ENCODE data around the gene ADRA2A. TPM values are rescaled to one million over a fixed set of nuclear protein-coding genes. Genes with fewer than 3 reads are reported as not detected.

Gene ADRA2A
- total RNA-seq, 2 donors from 2014 or later: 1.9 TPM; not detected in 1

DNA sequence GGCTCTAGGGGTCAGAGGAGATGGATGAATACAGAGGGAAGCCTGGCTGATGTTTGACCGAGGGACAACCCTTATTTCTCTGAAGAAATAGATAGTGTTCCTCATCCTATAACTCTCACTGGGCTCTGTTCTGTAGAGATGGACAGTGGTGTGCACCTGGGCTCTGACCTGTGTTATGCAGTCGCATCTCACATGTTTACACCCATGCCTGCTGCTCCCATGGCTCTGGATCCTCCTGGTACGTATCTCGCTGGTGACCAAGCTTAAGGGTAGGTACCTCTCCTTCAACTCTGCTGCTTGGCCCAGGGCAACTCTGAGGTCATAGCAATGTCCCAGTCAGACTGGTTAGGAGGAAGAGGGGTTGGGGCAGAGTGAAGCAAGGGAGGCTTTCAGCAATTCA lies 42.8 kb downstream of the ADRA2A start:
- ATAC-seq (no peak), DNase-seq (no peak)
- no peaks in the 10 kb centered on the region for H3K9me3 ChIP-seq (ENCODE audit: control insufficient read depth, low read length, poor library complexity, severe bottlenecking)
- peaks cover 3% of the 10 kb centered on the region for H3K4me1 Mint-ChIP-seq
- peaks cover 31% of the 10 kb centered on the region for H3K27me3 Mint-ChIP-seq
- no peaks in the 10 kb centered on the region for H3K36me3 Mint-ChIP-seq (ENCODE audit: low read depth)
- H3K4me3 Mint-ChIP-seq: no peak overlapping the region
- H3K27ac Mint-ChIP-seq: no peak overlapping the region

DNA sequence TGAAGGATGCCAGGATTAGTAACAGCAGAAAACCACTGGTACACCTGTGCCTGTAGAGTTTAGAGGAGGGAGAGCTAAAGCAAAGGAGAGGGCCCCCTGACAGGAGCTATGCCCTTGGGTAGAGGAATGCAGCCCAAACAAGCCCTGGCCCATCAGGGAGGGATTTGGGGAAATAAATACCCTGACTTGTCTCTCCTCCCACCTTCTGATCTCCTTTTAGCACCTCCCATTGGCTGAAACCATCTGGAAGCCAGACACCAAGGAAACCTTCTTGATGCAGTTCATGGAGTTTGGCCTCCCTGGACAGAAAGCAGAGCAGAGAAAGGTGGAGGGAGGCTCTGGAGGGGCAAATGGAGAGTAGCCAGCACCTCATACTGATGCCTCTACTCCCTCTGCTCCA lies 45.3 kb downstream of the ADRA2A start:
- no peak overlapping the region for H3K27ac Mint-ChIP-seq
- H3K27me3 Mint-ChIP-seq: peaks cover 32% of the 10 kb centered on the region
- H3K4me1 Mint-ChIP-seq: no peaks in the 10 kb centered on the region
- DNase-seq (no peak), ATAC-seq (no peak)
- no peak overlapping the region for H3K4me3 Mint-ChIP-seq
- H3K9me3 ChIP-seq (ENCODE audit: control insufficient read depth, low read length, poor library complexity, severe bottlenecking): no peaks in the 10 kb centered on the region
- no peaks in the 10 kb centered on the region for H3K36me3 Mint-ChIP-seq (ENCODE audit: low read depth)

DNA sequence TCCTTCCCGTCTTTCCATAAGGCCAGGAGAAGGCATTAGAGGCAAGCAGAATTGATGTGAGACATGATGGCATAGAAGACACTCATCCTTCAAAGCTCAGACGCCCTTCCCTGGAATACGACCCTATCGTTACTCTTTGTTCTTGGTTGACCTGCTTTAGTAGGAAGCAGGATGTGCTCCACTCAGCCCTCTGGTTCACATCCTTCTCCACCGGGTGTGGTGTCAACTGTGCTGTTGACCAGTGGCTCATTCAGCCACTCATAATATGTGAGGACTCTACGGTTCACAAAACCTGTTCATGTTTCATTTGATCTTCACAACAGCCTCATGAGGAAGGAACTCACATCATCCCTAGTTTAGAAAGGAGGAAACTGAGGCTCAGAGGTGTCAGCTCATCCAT lies 47.1 kb downstream of the ADRA2A start:
- H3K27me3 Mint-ChIP-seq: peaks cover 38% of the 10 kb centered on the region
- ATAC-seq (no peak), DNase-seq (no peak)
- no peaks in the 10 kb centered on the region for H3K9me3 ChIP-seq (ENCODE audit: control insufficient read depth, low read length, poor library complexity, severe bottlenecking)
- H3K4me1 Mint-ChIP-seq: no peaks in the 10 kb centered on the region
- H3K27ac Mint-ChIP-seq: no peak overlapping the region
- no peak overlapping the region for H3K4me3 Mint-ChIP-seq
- no peaks in the 10 kb centered on the region for H3K36me3 Mint-ChIP-seq (ENCODE audit: low read depth)

DNA sequence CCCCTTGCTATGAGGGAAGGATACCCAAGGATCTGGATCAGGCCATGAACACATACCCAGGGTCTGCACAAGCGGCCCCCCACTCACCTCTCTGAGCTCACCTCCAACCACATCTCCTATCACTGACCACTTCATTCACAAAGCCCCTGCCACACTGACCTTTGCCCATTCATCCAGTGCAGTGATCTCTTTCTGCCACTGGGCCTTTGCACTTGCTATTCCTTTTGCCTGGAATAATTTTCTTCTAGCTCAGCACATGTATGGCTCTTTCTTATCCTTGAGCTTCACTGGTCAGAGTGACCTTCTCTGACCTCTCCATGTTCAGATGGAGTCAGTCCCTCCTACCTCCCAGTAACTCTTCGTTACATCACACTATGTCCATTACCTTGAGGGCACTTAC lies 48.3 kb downstream of the ADRA2A start:
- no peak overlapping the region for H3K4me3 Mint-ChIP-seq
- no peaks in the 10 kb centered on the region for H3K36me3 Mint-ChIP-seq (ENCODE audit: low read depth)
- DNase-seq (no peak), ATAC-seq (no peak)
- H3K27ac Mint-ChIP-seq: no peak overlapping the region
- H3K27me3 Mint-ChIP-seq: peaks cover 49% of the 10 kb centered on the region
- no peaks in the 10 kb centered on the region for H3K9me3 ChIP-seq (ENCODE audit: control insufficient read depth, low read length, poor library complexity, severe bottlenecking)
- H3K4me1 Mint-ChIP-seq: no peaks in the 10 kb centered on the region

DNA sequence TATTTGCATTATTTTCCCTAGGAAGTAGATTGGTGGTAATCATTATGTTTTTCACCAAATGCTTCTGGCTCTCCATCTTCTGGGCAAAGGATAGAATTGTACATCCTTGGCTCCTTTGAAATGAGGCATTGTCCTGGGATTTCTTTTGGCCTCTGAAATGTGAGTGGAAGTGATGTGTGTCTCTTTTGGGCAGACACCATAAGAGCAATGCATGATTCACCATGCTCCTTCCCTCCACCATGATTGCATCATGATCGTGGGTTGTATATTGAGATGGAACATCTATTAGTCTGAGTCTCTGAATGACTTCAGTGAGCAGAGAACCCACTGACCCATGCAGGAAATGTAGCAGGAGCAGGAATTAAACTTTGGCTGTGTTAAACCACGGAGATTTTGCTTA lies 49.2 kb downstream of the ADRA2A start:
- Mint-ChIP-seq H3K36me3 (ENCODE audit: low read depth) (no peaks in the 10 kb centered on the region), H3K4me3 (no peak overlapping the region), H3K4me1 (no peaks in the 10 kb centered on the region), H3K27me3 (peaks cover 49% of the 10 kb centered on the region), H3K27ac (no peak overlapping the region)
- ATAC-seq (no peak), DNase-seq (no peak)
- H3K9me3 ChIP-seq (ENCODE audit: control insufficient read depth, low read length, poor library complexity, severe bottlenecking): no peaks in the 10 kb centered on the region

DNA sequence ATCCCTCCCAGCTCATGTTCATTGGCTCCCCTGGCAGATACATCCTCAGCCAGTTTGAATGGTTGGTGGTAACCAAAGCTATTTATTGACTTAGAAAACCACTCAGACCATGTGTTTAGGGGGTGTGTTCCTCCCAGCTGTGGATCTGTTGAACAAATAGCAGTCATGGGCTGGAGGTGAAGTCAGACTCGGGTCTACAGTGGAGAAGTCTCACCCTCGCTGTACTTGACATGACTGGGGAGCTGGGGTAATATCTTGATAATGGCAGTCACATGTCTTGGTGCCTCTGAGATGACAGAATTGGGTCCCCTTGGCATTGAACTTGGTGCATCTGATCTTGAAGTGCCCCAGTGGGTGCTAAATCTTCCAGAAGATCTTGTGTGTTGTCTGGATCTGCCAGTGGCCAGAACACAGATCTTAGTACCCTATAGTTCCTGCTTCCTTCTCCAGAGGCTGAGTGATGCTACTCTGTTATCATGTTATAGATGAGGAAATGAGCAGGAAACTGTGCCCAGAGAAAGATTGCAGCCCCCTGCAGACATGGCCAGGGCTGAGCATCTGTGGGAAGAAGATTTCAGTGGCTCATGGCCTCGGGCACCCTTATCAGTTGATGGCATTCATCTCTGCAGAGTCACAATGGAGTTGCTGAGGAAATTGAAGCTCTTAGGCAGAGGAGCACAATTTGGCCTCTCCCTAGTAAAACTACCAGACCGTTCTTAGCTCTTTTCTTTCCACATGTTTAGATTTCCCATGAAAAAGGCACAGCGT lies 50.4 kb downstream of the ADRA2A start:
- ATAC-seq: no peak
- Mint-ChIP-seq H3K4me1 (no peaks in the 10 kb centered on the region), H3K27me3 (peaks cover 49% of the 10 kb centered on the region)

DNA sequence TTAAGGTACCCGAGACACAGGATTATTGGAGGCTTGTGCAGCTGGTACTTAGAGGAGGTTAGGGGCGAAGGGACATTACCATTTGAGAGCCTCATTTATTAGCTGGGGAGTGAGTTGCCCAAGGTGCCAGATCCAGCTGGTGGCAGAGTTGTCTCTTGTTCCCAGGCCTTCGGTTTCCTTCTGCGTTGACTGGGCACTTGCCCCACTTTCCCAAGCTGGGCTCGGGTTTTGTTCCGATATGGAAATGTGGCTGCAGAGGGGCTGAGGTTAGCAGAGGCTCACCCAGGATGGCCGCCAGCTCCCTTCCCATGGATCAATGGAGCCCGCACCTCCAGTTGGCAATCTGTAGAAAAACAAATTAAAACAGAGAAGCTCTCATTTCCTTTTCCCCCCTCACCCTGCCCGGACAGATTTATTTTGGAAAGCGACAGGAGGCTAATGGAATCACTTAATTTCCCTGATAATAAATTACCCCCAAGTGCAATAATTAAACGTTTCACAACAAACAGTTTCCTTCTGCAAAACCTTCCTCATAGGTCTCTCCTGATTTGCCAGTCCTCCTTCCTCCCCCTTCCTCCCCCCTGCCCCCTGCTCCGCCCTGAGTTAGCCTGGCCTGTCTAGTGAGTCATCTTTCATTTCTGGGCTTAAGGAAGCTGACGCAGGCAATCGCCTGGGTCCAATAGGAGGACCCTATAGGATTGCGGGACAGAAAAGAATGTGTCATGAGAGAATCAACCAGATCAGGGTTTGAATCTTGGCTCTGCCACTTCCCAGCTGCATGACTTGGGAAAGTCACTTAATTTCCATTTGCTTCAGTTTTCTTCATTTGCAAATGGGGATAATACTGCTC lies 51.7 kb downstream of the ADRA2A start:
- DNase-seq (no peak), ATAC-seq (no peak)
- Mint-ChIP-seq H3K4me3 (no peak overlapping the region), H3K36me3 (ENCODE audit: low read depth) (no peaks in the 10 kb centered on the region), H3K4me1 (no peaks in the 10 kb centered on the region), H3K27me3 (peaks cover 46% of the 10 kb centered on the region), H3K27ac (no peak overlapping the region)
- no peaks in the 10 kb centered on the region for H3K9me3 ChIP-seq (ENCODE audit: control insufficient read depth, low read length, poor library complexity, severe bottlenecking)

More for the DNA sequence above, 50.4 kb downstream of the ADRA2A start:
- Mint-ChIP-seq H3K4me3 (no peak overlapping the region), H3K36me3 (ENCODE audit: low read depth) (no peaks in the 10 kb centered on the region), H3K27ac (no peak overlapping the region)
- no peaks in the 10 kb centered on the region for H3K9me3 ChIP-seq (ENCODE audit: control insufficient read depth, low read length, poor library complexity, severe bottlenecking)
- no peak for DNase-seq

DNA sequence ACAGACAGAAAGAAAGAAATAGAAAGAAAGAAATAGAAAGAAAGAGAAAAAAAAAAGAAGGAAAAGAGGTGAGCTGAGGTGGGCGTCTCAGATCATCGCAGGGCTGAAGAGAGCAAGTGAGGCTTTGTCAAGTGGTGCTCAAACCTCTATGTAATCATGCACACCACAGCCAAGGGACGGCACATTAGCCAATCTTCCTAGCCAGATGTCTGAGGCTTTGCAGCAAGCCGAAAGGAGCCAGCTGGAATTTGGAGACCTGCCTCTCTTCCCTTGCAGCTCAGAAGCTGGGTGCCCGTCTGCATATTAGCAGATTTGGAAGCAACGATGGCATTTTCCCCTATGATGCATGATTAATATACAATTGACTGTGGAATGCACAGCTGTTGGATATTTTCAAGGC lies 52.5 kb downstream of the ADRA2A start:
- H3K4me3 Mint-ChIP-seq: no peak overlapping the region
- no peaks in the 10 kb centered on the region for H3K4me1 Mint-ChIP-seq
- peaks cover 47% of the 10 kb centered on the region for H3K27me3 Mint-ChIP-seq
- DNase-seq (no peak), ATAC-seq (no peak)
- H3K9me3 ChIP-seq (ENCODE audit: control insufficient read depth, low read length, poor library complexity, severe bottlenecking): no peaks in the 10 kb centered on the region
- no peak overlapping the region for H3K27ac Mint-ChIP-seq
- no peaks in the 10 kb centered on the region for H3K36me3 Mint-ChIP-seq (ENCODE audit: low read depth)

DNA sequence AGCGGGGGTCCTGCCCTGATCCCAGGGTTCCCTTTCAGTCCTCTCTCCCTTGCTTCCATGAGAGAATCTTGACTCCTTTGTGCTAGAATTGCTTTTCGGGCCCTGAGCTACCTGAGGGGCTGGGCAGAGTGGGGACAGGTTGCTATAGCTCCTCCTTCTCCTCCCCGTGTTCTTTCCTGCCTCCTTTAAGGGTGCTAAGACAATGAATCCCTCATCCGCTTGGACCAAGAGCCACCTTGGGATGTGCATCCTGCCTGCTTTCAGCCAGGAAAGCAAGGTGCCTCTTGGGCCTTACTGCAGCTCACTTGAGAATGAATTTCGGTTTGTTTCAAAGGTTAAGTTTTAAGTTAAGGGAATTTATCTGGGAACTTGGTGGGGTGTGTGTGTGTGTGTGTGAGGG lies 53.6 kb downstream of the ADRA2A start:
- ATAC-seq (no peak), DNase-seq (no peak)
- Mint-ChIP-seq H3K4me1 (no peaks in the 10 kb centered on the region), H3K27me3 (peaks cover 44% of the 10 kb centered on the region), H3K36me3 (ENCODE audit: low read depth) (no peaks in the 10 kb centered on the region), H3K4me3 (no peak overlapping the region), H3K27ac (no peak overlapping the region)
- no peaks in the 10 kb centered on the region for H3K9me3 ChIP-seq (ENCODE audit: control insufficient read depth, low read length, poor library complexity, severe bottlenecking)

Other genes with a start within 250 kb of the ADRA2A start
- gene PDCD4, start 205.1 kb upstream of the ADRA2A start, total RNA-seq: 100 to 1,000 TPM; 307 TPM
- gene BBIP1, start 157.8 kb upstream of the ADRA2A start, total RNA-seq: 10 to 100 TPM; 30.8 to 36.4 TPM
- 10 to 100 TPM; 68.0 to 71.1 TPM for gene SHOC2, start 157.4 kb upstream of the ADRA2A start, total RNA-seq

Data from T-helper 17 cell (primary cell).